GM10248 (cell line): ENCODE results near the gene CUL9.
"Not testable (repeated sequence)": the region's sequence is repeated elsewhere in the genome, so short reads cannot be mapped to it uniquely, and the experiment has no call there.

Experiments used
- CTCF ChIA-PET: fragments of 300-600 bp; sonication (Branson Sonifier 250); formaldehyde crosslinking; extraction: SDS; loops from one replicate; lab custom pipeline; 2021; ENCODE audit warnings: antibody characterized with exemption; lab: Yijun Ruan, JAX
- POLR2A ChIA-PET: fragments of 350-650 bp; sonication (Branson Sonifier 250); formaldehyde crosslinking; extraction: SDS; loops from one replicate; lab custom pipeline; 2020; ENCODE audit warnings: antibody characterized with exemption; lab: Yijun Ruan, JAX
- DNase-seq: peaks from one replicate; pipeline ENCODE4 v3.0.0; 2012; ENCODE audit errors: extremely low spot score
- CTCF ChIP-seq: IDR thresholded peaks from 2 replicates; pipeline ENCODE4 v1.5.1; 2012; ENCODE audit warnings: mild to moderate bottlenecking, low read depth; ENCODE audit errors: extremely low read depth, missing control alignments, control extremely low read depth

The CUL9 gene

GRCh38 chr6:43181942-43182860, at the start of gene CUL9:
Gene CUL9, plus strand, starts transcription at chr6:43182196. Its CDS starts 2,115 bp downstream, at chr6:43184311.
- POLR2A ChIA-PET: interaction anchor here (0.6 to 1.0 kb wide), 3 partner anchors 42 to 186 kb away, joined by 3 to 7 read pairs (median 3); no protein-coding TSS in a partner anchor

GRCh38 chr6:43138267-43138666, 43.7 kb upstream of the CUL9 start:
- ChIA-PET POLR2A (no interaction called here), CTCF (no interaction called here)
- no peak for TF ChIP-seq CTCF

More at GRCh38 chr6:43181942-43182860, at the start of gene CUL9:
- peak; percentile 94 for DNase-seq
- TF ChIP-seq CTCF: no peak
- CTCF ChIA-PET: interaction anchor here (0.6 to 1.3 kb wide), 7 partner anchors 9 to 113 kb away, joined by 3 read pairs; partner anchors contain the start of genes DNPH1 and SRF

GRCh38 chr6:43139973-43140372, 42.0 kb upstream of the CUL9 start:
- DNase-seq, POLR2A ChIA-PET, CTCF ChIA-PET: not testable (repeated sequence)

More at GRCh38 chr6:43138267-43138666, 43.7 kb upstream of the CUL9 start:
- DNase-seq: no peak

GRCh38 chr6:43141644-43142043, 40.4 kb upstream of the CUL9 start:
- TF ChIP-seq CTCF: no peak
- CTCF ChIA-PET: interaction anchor here (8.0 kb wide), 1 partner anchor 241 kb away, joined by 65 read pairs; no protein-coding TSS in a partner anchor
- POLR2A ChIA-PET: no interaction called here
- DNase-seq: no peak

- no peak for TF ChIP-seq CTCF
- no peak for DNase-seq
- POLR2A ChIA-PET: no interaction called here
- CTCF ChIA-PET: interaction anchor here (1.0 to 8.0 kb wide), 9 partner anchors 11 to 249 kb away, joined by 3 to 65 read pairs (median 7); partner anchors contain the start of genes KLHDC3 and MEA1
These were observed 39.9 kb upstream of the CUL9 start for GRCh38 chr6:43142101-43142500.

GRCh38 chr6:43143235-43144128, 38.5 kb upstream of the CUL9 start:
- ChIA-PET CTCF (interaction anchor here (0.6 to 8.0 kb wide), 58 partner anchors 11 to 728 kb away, joined by 3 to 65 read pairs (median 4); partner anchors contain the start of genes CNPY3, KLC4, KLHDC3 and MEA1), POLR2A (no interaction called here)
- DNase-seq: peak; percentile 94
- peak; percentile 93 for TF ChIP-seq CTCF
